ENCODE measurements around the gene HPS5. TPM values are rescaled to one million over a fixed set of nuclear protein-coding genes. Genes with fewer than 3 reads are reported as not detected.

HPS5 gene
- total RNA-seq, 1 experiment from 2014 or later: 15.4 TPM

- Mint-ChIP-seq H3K4me1 (peaks cover 13 to 16% of the 10 kb centered on the region in 2 experiments), H3K9me3 (no peaks in the 10 kb centered on the region), H3K27ac (peak overlapping the region; percentile 13 to 19 (median 14); a peak in 4 of 7 replicates), H3K4me3 (no peak overlapping the region), H3K36me3 (ENCODE audit: insufficient read depth in 1 of 3, low read depth in 3 of 3) (peaks cover 9 to 62% (median 52%) of the 10 kb centered on the region in 3 experiments; a peak in 6 of 7 replicates), H3K27me3 (ENCODE audit: low read depth) (no peaks in the 10 kb centered on the region)
- no peak overlapping the region for H4K91ac ChIP-seq (ENCODE audit: insufficient read length, low read depth, low read length)
- no peak overlapping the region for H4K5ac ChIP-seq (ENCODE audit: insufficient read length, low read depth, low read length)
- H3K23me2 ChIP-seq (ENCODE audit: insufficient read length, low read depth, low read length, poor library complexity, severe bottlenecking): no peaks in the 10 kb centered on the region
- peaks cover 4% of the 10 kb centered on the region for H3K4me1 ChIP-seq (ENCODE audit: insufficient read depth, low read length)
- H3K79me2 ChIP-seq (ENCODE audit: insufficient read depth, low read length): peaks cover 8% of the 10 kb centered on the region; the same call in 1 of the 2 replicates
- no peaks in the 10 kb centered on the region for H3K9me3 ChIP-seq (ENCODE audit: control insufficient read depth, low read depth, low read length)
- no peak overlapping the region for H3K4ac ChIP-seq (ENCODE audit: low read depth, low read length)
- H3K27ac ChIP-seq (ENCODE audit: insufficient read length, low read depth, low read length): no peak overlapping the region
- H2BK120ac ChIP-seq (ENCODE audit: low read depth, low read length, poor library complexity, severe bottlenecking): no peak overlapping the region
- no CpG with 5 or more reads among the region's 5 CpGs for WGBS (ENCODE audit: extremely low coverage, insufficient read length, low lambda C conversion rate)
- no peak overlapping the region for H3K14ac ChIP-seq (ENCODE audit: insufficient read depth, low read length)
- no peak overlapping the region for H2AK5ac ChIP-seq (ENCODE audit: insufficient read length, low read length)
- no peak overlapping the region for H3K56ac ChIP-seq (ENCODE audit: insufficient read length, low read depth, low read length)
- TF ChIP-seq CTCF (conservative IDR thresholded peaks at IDR 0.05): no peak
- no peak overlapping the region for H3K23ac ChIP-seq (ENCODE audit: insufficient read length, low read depth, low read length)
- no peak overlapping the region for H3K18ac ChIP-seq (ENCODE audit: insufficient read length, low read depth, low read length)
- H3T11ph ChIP-seq (ENCODE audit: low read length): no peak overlapping the region
- H4K20me1 ChIP-seq (ENCODE audit: control insufficient read depth, insufficient read depth, insufficient read length): no peaks in the 10 kb centered on the region
- no peak overlapping the region for H2AFZ ChIP-seq (ENCODE audit: low read length)
- DNase-seq: no peak
- H2BK20ac ChIP-seq (ENCODE audit: low read depth, low read length, poor library complexity, severe bottlenecking): no peak overlapping the region
- H3K79me1 ChIP-seq (ENCODE audit: insufficient read depth, low read depth, low read length, poor library complexity, severe bottlenecking): peaks cover 16% of the 10 kb centered on the region
- H2BK15ac ChIP-seq (ENCODE audit: low read depth, low read length): no peak overlapping the region
- no peak overlapping the region for H3K9ac ChIP-seq (ENCODE audit: extremely low read depth, insufficient read length, low read length)
- H3K27me3 ChIP-seq (ENCODE audit: insufficient read depth, low read length): no peaks in the 10 kb centered on the region
- H2BK5ac ChIP-seq (ENCODE audit: insufficient read length, low read length): no peak overlapping the region
- H2BK12ac ChIP-seq (ENCODE audit: insufficient read length, low read depth, low read length): no peak overlapping the region
- no peak overlapping the region for H3K4me2 ChIP-seq (ENCODE audit: insufficient read depth, insufficient read length, low read length)
- no peak overlapping the region for H4K8ac ChIP-seq (replicated peaks; ENCODE audit: insufficient read length, low read depth, low read length)
Measured at GRCh38 chr11:18329196-18329870, 7.4 kb upstream of the HPS5 start.

All from H9 (cell line).